ENCODE results near the gene SLC40A1. TPM values are rescaled to one million over a fixed set of nuclear protein-coding genes. Genes with fewer than 3 reads are reported as not detected.

The SLC40A1 gene
- total and polyA plus RNA-seq, 2 of the 8 experiments (the other 6 are each of a cell fraction or from before 2014, with no cell fraction given), result 0.03 TPM; not detected in 1

GRCh38 chr2:189614585-189614984, 34.0 kb upstream of the SLC40A1 start (continued):
- TF ChIP-seq ATF3 (IDR thresholded peaks at IDR 0.05; ENCODE audit: insufficient read depth, low read depth, low read length), result no peak
- no peak for TF ChIP-seq RNF2 (IDR thresholded peaks at IDR 0.05; ENCODE audit: borderline replicate concordance, low read depth, low read length, missing control alignments, poor library complexity, severe bottlenecking)

Measured in H1 (cell line).